Measurements from ENCODE around the gene PLEKHG2.
"Not testable (repeated sequence)": the region's sequence is repeated elsewhere in the genome, so short reads cannot be mapped to it uniquely, and the experiment has no call there.

PLEKHG2 gene

DNA sequence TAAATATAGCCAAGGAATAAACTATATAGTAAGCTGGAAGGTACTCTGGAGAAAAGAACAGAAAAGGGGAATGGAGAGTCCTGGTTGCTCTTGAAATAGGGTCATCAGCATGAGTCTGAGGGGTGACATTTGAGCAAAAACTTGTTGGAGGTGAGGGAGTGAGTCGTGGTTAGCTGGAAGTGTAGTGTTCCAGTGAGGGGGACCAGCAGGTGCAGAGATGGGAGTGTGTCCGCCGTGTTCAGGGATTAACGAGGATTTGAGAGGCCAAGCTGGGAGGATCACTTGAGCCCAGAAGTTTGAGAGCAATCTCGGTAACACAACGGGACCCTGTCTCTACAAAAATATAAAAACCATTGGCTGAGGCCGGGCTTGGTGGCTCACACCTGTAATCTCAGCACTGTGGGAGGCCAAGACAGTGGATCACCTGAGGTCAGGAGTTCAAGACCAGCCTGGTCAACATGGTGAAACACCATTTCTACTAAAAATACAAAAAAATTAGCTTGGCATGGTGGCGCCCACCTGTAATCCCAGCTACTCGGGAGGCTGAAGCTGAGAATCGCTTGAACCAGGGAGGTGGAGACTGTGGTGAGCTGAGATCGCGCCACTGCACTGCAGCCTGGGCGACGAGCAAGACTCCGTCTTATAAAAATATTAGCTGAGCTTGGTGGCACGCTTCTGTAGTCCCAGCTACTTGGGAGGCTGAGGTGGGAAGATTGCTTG is 34.1 kb downstream of the PLEKHG2 start:
- no peak for DNase-seq (ENCODE audit: low read depth in 3 of 3)

DNA sequence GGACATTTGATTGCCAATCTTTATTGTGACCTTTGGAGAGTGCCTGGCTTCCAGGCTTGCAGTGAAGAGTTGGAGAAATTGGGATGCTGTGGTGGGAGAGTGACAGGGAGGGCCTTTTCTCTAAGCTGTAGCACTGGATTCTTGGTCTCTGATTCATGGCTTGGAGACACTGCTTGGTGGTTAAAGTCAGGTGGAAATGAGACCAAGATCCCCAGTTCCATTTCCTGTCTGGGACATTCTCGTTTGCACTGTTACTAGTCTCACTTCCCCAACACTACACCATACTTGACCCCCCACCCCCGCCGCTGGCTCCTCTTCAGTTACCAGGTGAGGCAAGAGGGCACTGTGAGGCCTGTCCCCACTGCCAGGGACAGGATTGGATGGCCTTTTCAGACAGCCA is 35.8 kb downstream of the PLEKHG2 start:
- no peak for DNase-seq (ENCODE audit: low read depth in 3 of 3)

DNA sequence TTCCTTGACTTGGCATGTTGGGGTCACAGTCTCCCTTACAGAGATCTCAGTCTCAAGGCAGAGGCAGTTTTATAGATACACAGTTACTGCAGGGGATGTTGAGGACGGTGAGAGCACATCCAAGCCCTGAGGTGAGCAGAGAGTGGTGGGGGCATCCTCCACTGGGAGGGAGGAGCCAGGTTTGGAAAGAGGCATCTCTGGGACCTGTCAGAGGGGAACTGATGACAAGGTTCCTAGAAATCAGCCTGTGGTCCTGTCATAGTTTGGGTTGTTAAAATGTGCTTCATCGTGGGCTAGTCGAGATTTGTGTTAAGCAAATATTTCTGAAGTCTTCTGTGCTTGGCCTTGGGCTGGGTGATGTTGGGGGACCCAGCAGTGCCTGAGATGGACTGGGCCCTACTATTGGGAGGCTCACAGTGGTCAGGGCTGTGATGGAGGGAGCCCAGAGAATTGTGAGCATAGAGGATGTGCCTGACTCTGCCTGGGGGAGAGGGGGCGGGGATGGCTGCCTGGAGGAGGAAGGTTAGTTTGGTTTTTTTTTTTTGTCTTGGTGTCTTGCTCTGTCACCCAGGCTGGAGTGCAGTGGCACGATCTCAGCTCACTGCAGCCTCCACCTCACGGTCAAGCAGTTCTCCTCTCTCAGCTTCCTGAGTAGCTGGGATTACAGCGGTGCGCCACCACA is 36.8 kb downstream of the PLEKHG2 start:
- no peak for DNase-seq (ENCODE audit: low read depth in 3 of 3)

DNA sequence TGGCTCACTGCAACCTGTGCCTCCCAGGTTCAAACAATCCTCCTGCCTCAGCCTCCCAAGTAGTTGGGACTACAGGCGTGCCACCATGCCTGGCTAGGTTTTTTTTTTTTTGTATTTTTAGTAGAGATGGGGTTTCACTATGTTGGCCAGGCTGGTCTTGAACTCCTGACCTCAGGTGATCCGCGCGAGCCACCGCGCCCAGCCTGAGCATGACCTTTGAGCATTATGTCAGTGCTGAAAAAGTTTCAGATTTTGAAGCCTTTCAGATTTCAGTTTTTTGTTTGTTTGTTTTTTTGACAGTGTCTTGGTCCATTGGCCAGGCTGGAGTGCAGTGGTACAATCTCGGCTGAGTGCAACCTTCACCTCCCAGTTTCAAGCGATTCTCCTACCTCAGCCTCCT is 38.8 kb downstream of the PLEKHG2 start:
- not testable (repeated sequence) for DNase-seq (ENCODE audit: low read depth in 3 of 3)

- DNase-seq (ENCODE audit: low read depth in 3 of 3): no peak
Measured at GRCh38 chr19:39463403-39463802, 50.9 kb downstream of the PLEKHG2 start.

DNA sequence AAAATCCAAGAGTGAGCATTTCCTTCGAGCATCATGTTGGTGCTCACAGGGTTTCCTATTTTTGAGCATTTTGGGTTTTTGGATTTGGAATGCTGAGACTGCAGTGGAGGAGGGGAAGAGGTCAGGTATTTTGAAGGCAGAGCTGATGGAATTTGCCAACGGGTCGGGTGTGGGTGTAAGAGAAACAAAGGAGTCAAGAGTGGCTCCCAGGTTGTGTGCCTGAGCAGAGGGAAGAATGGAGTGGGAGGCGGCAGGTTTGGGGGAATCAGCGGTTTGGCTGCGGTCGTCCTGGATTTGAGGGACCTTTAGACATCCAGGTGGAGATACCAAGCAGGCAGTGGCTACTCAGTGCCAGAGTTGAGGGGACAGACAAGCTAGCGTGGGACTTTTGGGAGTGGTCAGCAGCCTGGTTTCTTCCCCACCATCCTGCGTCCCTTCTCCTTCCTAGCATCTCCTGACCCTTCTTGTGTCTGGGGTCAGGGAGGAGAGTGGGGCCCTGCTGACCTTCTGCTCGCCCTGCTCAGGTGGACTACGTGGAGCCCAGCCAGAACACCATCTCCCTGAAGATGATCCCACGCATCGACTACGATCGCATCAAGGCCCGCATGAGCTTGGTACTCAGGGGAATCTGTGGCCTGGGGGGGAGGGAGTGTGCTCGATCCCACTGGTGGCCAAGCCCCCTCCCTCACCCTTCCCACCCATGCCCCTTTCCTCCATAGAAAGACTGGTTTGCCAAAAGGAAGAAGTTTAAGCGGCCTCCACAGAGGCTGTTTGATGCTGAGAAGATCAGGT is 53.7 kb downstream of the PLEKHG2 start:
- DNase-seq (ENCODE audit: low read depth in 3 of 3): no peak

GRCh38 chr19:39467941-39468340 is 55.5 kb downstream of the PLEKHG2 start:
- no peak for DNase-seq (ENCODE audit: low read depth in 3 of 3)

- no peak for DNase-seq (ENCODE audit: low read depth in 3 of 3)
Measured at GRCh38 chr19:39469036-39469435, 56.6 kb downstream of the PLEKHG2 start.

DNA sequence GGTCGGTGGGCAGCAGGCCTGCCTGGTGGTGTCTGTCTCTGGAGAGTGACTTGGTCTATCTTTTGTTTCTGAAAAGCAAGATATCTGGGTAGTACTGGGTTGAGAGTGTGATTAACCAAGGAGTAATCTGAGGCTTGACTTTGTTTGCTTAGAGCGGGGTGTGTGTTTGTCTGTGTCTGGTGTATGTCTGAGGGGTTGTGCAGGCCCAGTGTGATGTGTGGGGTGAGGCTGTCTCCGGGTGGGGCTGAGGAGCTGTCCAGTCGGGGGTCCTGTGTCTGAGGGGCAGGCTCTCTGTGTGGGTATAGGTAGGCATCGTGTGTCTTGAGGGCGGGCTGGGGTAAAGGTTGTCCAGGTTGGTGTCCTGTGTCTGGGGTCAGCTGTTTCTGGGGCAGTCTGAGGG is 57.1 kb downstream of the PLEKHG2 start:
- no peak for DNase-seq (ENCODE audit: low read depth in 3 of 3)

GRCh38 chr19:39470724-39471339 is 58.4 kb downstream of the PLEKHG2 start:
- DNase-seq (ENCODE audit: low read depth in 3 of 3): no peak

DNA sequence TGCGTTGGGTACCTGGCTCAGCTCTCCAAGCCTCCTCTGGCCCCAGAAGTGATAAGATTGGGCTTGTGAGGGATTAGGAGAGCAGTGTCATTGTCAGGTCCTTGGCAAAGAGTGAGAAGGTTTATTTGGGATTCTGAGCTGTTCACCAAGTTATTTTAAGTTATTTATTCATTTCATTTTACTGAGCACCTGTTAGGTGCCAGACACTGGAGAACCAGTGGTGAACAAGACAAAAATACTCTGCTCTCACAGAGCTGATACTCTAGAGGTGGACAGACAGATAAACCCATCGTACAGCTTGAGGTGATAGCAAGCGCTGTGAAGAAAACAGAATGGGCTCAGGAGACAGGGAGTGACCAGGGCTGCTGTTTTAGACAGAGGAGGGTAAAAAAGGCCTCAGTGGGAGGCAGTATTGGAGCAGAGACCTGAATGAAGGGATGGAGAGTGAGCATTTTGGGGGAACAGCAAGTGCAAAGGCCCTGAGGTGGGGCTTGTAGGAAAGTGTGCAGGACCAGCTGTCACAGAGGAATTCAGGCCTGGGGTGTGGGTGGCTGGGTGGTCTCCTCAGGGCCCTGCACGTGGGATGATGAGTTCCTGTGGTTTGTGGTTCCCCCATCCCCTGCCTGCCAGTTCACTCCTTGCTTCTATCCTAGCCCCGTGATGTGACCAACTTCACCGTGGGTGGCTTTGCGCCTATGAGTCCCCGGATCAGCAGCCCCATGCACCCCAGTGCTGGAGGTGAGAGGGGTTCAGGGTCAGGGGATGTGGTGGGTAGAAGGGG is 59.5 kb downstream of the PLEKHG2 start:
- DNase-seq (ENCODE audit: low read depth in 3 of 3): no peak

- DNase-seq (ENCODE audit: low read depth in 3 of 3): no peak
Measured at GRCh38 chr19:39472746-39473442, 60.4 kb downstream of the PLEKHG2 start.

DNA sequence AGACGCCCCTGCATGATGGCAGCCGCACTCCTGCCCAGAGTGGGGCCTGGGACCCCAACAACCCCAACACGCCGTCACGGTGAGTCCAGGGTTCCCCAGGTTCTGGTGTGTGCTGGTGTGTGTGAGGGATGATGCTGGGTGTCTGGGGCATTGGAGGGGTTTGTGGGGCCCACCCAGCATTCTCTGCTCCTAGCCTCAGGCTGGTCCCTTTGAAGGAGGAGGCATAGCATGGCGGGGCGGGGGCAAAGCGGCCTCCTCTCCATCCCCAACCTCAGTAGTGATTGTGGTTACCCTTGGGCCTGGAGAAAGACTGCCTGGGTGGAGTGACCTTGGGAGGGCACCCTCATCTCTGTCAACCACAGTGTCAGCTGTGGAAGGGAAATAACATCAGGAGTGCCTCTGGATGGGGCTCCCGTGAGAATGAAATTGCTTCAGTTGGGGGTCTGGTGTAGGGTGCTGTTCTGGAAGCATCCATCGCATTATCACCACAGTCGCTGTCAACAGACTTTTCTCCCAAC is 61.0 kb downstream of the PLEKHG2 start:
- DNase-seq (ENCODE audit: low read depth in 3 of 3): no peak

DNA sequence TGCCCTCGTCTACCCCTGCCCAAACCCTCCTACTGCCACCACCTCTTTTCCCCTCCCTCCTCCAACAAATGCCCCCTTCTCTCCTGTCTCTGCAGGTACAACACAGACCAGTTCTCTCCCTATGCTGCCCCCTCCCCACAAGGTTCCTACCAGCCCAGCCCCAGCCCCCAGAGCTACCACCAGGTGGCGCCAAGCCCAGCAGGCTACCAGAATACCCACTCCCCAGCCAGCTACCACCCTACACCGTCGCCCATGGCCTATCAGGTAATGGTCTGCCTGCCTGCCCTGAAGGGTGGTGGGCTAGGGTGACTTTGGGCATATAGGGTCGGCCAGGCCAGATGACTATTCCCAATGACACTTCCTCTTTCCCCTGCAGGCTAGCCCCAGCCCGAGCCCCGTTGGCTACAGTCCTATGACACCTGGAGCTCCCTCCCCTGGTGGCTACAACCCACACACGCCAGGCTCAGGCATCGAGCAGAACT is 61.7 kb downstream of the PLEKHG2 start:
- peak; percentile 47 to 66 (median 56) for DNase-seq (ENCODE audit: low read depth in 3 of 3)

GRCh38 chr19:39475748-39476147 is 63.3 kb downstream of the PLEKHG2 start:
- DNase-seq (ENCODE audit: low read depth in 3 of 3): no peak
